K562 (cell line): ENCODE measurements around the gene ITPRIPL1. TPM values are rescaled to one million over a fixed set of nuclear protein-coding genes. Genes with fewer than 3 reads are reported as not detected.

Experiments
- ATAC-seq: fragments of 200-7000 bp; cut with Tn5 transposase; 3 replicates; pipeline ENCODE4 v1.9.1; 2020; ENCODE audit warnings: moderate library complexity
- BruUV-seq: library from RNA; stranded (reverse); fragments of 400-500 nt; replicated peaks from 2 replicates; lab custom pipeline; 2021; lab: Mats Ljungman, UMichigan
- CTCF ChIA-PET: fragments of 300-600 bp; formaldehyde crosslinking; extraction: SDS; loops from one replicate; lab custom pipeline; 2021; ENCODE audit warnings: low intra/inter-chr PET ratio; lab: Yijun Ruan, JAX
- POLR2A ChIA-PET: fragments of 300-600, 350-650 bp; sonication (Branson Sonifier 250); formaldehyde crosslinking; extraction: SDS; loops from one replicate; lab custom pipeline; 2021; ENCODE audit warnings: antibody characterized with exemption, inconsistent platforms; lab: Yijun Ruan, JAX
- DNase-seq, 4 experiments: peaks; one replicate each; pipeline versions ENCODE4 v3.0.0 to v3.0.0-alpha.2; 2011 to 2018; ENCODE audit warnings: low spot score in 3 of 4, mixed read lengths in 3 of 4; ENCODE audit errors: extremely low read depth in 1 of 4
- FAIRE-seq: peaks from 2 replicates; lab custom pipeline; 2011; peaks lifted over from hg19 to GRCh38; lab: Jason Lieb, UNC
- H2AFZ ChIP-seq: 2 replicates; pipeline ENCODE4 v1.6.0; 2011; ENCODE audit warnings: low read depth, low read length, control low read depth, inconsistent platforms
- H3K27ac ChIP-seq: fragments of 200-600 bp; 3 replicates; pipeline ENCODE4 v1.8.0; 2011; ENCODE audit warnings: low read depth, mild to moderate bottlenecking, control low read depth, inconsistent platforms, low read length, moderate library complexity, mixed read lengths; ENCODE audit errors: extremely low read depth
- H3K27me3 ChIP-seq, 2 experiments: fragments of 300-600 bp in 1 of 2; 2 replicates in 1 of 2; 3 replicates in 1 of 2; pipeline versions ENCODE4 v1.6.0 to v1.8.0; 2011; ENCODE audit warnings: inconsistent platforms in 2 of 2, low read length in 2 of 2, mild to moderate bottlenecking in 1 of 2, mixed read lengths in 1 of 2, moderate library complexity in 1 of 2; ENCODE audit not compliant: control insufficient read depth in 2 of 2, insufficient read depth in 2 of 2
- H3K36me3 ChIP-seq: fragments of 300-600 bp; 3 replicates; pipeline ENCODE4 v1.8.0; 2011; ENCODE audit warnings: mild to moderate bottlenecking, low read length, inconsistent platforms; ENCODE audit not compliant: control insufficient read depth, insufficient read depth
- H3K4me1 ChIP-seq, 2 experiments: fragments of 200-600 bp in 1 of 2; replicated peaks in 1 of 2; 2 replicates in 1 of 2; 3 replicates in 1 of 2; pipeline versions ENCODE4 v1.5.1 to v1.8.0; 2011; ENCODE audit warnings: inconsistent platforms in 2 of 2, low read length in 2 of 2, mild to moderate bottlenecking in 1 of 2, mixed read lengths in 1 of 2, moderate library complexity in 1 of 2; ENCODE audit not compliant: control insufficient read depth in 2 of 2, insufficient read depth in 2 of 2
- H3K4me2 ChIP-seq: 2 replicates; pipeline ENCODE4 v1.6.1; 2011; ENCODE audit warnings: low read length, control low read depth, inconsistent platforms, mixed read lengths; ENCODE audit not compliant: insufficient read depth
- H3K4me3 ChIP-seq: fragments of 200-600 bp; sonication (generic), shearing (Covaris generic); 2 replicates; pipeline ENCODE4 v1.5.1; 2016; ENCODE audit warnings: control low read depth, inconsistent platforms
- H3K79me2 ChIP-seq: fragments of 200-600 bp; 3 replicates; pipeline ENCODE4 v1.8.0; 2011; ENCODE audit warnings: low read length, inconsistent platforms; ENCODE audit not compliant: control insufficient read depth, insufficient read depth
- H3K9ac ChIP-seq, 2 experiments: 2 replicates each; pipeline versions ENCODE4 v1.6.0 to v1.6.1; 2011; ENCODE audit warnings: low read depth in 2 of 2, low read length in 2 of 2, control low read depth in 1 of 2, inconsistent platforms in 1 of 2, mild to moderate bottlenecking in 1 of 2, mixed read lengths in 1 of 2; ENCODE audit not compliant: insufficient read depth in 1 of 2
- H3K9me1 ChIP-seq: one replicate; pipeline ENCODE4 v1.6.0; 2011; ENCODE audit warnings: inconsistent platforms, mild to moderate bottlenecking, low read length, moderate library complexity; ENCODE audit not compliant: control insufficient read depth, insufficient read depth
- H3K9me3 ChIP-seq: replicated peaks from 2 replicates; pipeline ENCODE4 v1.5.1; 2011; ENCODE audit warnings: low read depth, low read length, inconsistent platforms; ENCODE audit not compliant: control insufficient read depth, insufficient read depth
- H4K20me1 ChIP-seq: replicated peaks from 2 replicates; pipeline ENCODE4 v1.6.1; 2011; ENCODE audit warnings: low read length, inconsistent platforms, mixed read lengths; ENCODE audit not compliant: control insufficient read depth, insufficient read depth
- GABPB1 ChIP-seq: sonication (generic); formaldehyde crosslinking; IDR thresholded peaks from 2 replicates; pipeline ENCODE4 v1.8.0; 2022; ENCODE audit warnings: mild to moderate bottlenecking, missing genetic modification reagents
- MGA ChIP-seq: fragments of 450-650 bp; IDR thresholded peaks from 2 replicates; pipeline ENCODE4 v1.6.1; 2016; ENCODE audit warnings: mild to moderate bottlenecking, moderate library complexity
- MNT ChIP-seq, 2 experiments: fragments of 450-650 bp; conservative IDR thresholded peaks; 2 replicates each; pipeline ENCODE4 v1.6.1; 2017; ENCODE audit warnings: mild to moderate bottlenecking in 2 of 2, moderate library complexity in 2 of 2
- RBM25 ChIP-seq: fragments of 200-400 bp; formaldehyde crosslinking; IDR thresholded peaks from 2 replicates; pipeline ENCODE4 v1.6.1; 2018; ENCODE audit warnings: low read length, low read depth, moderate library complexity; ENCODE audit not compliant: severe bottlenecking
- SMAD1 ChIP-seq: fragments of 150-350 bp; IDR thresholded peaks from 2 replicates; pipeline ENCODE4 v1.6.1; 2014; ENCODE audit warnings: low read length, low read depth; ENCODE audit not compliant: partially characterized antibody
- ZNF324 ChIP-seq: fragments of 250-450 bp; sonication (Bioruptor Pico); IDR thresholded peaks from 2 replicates; pipeline ENCODE4 v1.4.0; 2020; ENCODE audit warnings: mild to moderate bottlenecking
- WGBS: fragments of 100-300 bp; shearing (Covaris generic); methylation state at CpG from one replicate; pipeline ENCODE4 v1.1.6; 2016; ENCODE audit warnings: low coverage, mixed read lengths; ENCODE audit not compliant: insufficient coverage; ENCODE audit errors: missing lambda C conversion rate; 5-methylcytosine and 5-hydroxymethylcytosine counted together
- in situ Hi-C: fragments of 300-500 bp; cut with MboI; formaldehyde crosslinking; loops from 4 replicates; pipeline ENCODE4 v1.15.0; 2018; ENCODE audit warnings: inconsistent platforms, mixed read lengths
- intact Hi-C: fragments of 100-400 bp; cut with micrococcal nuclease; formaldehyde crosslinking; loops from 2 replicates; pipeline ENCODE4 v1.14.2; 2022
- polyA plus RNA-seq, 8 experiments: library from polyadenylated mRNA; depleted of rRNA in 4 of 8; stranded (reverse) in 5 of 8; unstranded in 3 of 8; fragments of >200 nt; fragmentation: Nextera tagmentation in 2 of 8; fragmentation: Illumina TruSeq in 1 of 8; extraction: Ambion mirVana in 2 of 8; extraction: Trizol in 1 of 8; gene quantifications; 2 replicates each; pipeline versions ENCODE4 v1.2.1 to v1.2.3, GENCODE V29; 2011 to 2014; ENCODE audit warnings: inconsistent platforms in 1 of 8, missing spikeins in 1 of 8
- total RNA-seq, 7 experiments: library from RNA; depleted of rRNA in 6 of 7; stranded (reverse); fragments of >200 nt in 6 of 7; fragmentation: Illumina TruSeq in 2 of 7; extraction: Trizol in 2 of 7; gene quantifications; 2 replicates each; pipeline versions ENCODE4 v1.2.1 to v1.2.3, GENCODE V29; 2011 to 2021; ENCODE audit warnings: low replicate concordance in 1 of 7

The ITPRIPL1 gene
- total and polyA plus RNA-seq, 9 of the 15 experiments (the other 6 are each of a cell fraction or from before 2014, with no cell fraction given) = 0.99 to 9.0 (median 6.4) TPM

- peak; percentile 11 for FAIRE-seq
- peak overlapping the region; percentile 44 for H3K4me3 ChIP-seq
- H3K27ac ChIP-seq = peak overlapping the region; percentile 70
- ChIA-PET POLR2A (interaction anchor here (1.1 to 3.9 kb wide), 3 partner anchors 9 to 14 kb away, joined by 4 to 32 read pairs (median 8); partner anchors contain the start of gene NCAPH), CTCF (no interaction called here)
- H2AFZ ChIP-seq = peak overlapping the region; percentile 81
- intact Hi-C loops = no loop called here
- in situ Hi-C loops = no loop called here
- WGBS = 31% methylated on average over 6 of the region's 6 CpGs
- no peaks in the 10 kb centered on the region for H3K9me1 ChIP-seq
- H3K79me2 ChIP-seq = peaks cover 19% of the 10 kb centered on the region; the same call in 2 of the 3 replicates
- no peak for ATAC-seq
- H3K4me2 ChIP-seq = peak overlapping the region; percentile 64
- H3K4me1 ChIP-seq = peaks cover 14 to 36% of the 10 kb centered on the region in 2 experiments; a peak in 4 of 5 replicates
- H4K20me1 ChIP-seq = no peaks in the 10 kb centered on the region
- DNase-seq = no peak
- H3K36me3 ChIP-seq = peaks cover 19% of the 10 kb centered on the region; the same call in 2 of the 3 replicates
- H3K9ac ChIP-seq = peak overlapping the region; percentile 56 to 90
- H3K9me3 ChIP-seq = no peaks in the 10 kb centered on the region
- TF ChIP-seq RBM25 = no peak
- no peak for TF ChIP-seq GABPB1
- TF ChIP-seq MNT (conservative IDR thresholded peaks at IDR 0.05) = no peak
- TF ChIP-seq ZNF324 (CRISPR knock-in tag) = no peak
- 0 out of 2 replicates have a peak, but pooled peaks have one; percentile 17 for TF ChIP-seq MGA
- no peak for TF ChIP-seq SMAD1
- no peaks in the 10 kb centered on the region for H3K27me3 ChIP-seq
- no TSS peak for BruUV-seq
Observed at GRCh38 chr2:96324721-96325040, 436 bp upstream of the ITPRIPL1 start.
